ENCODE measurements around the gene PSEN1. TPM values are rescaled to one million over a fixed set of nuclear protein-coding genes. Genes with fewer than 3 reads are reported as not detected.
"Not testable (repeated sequence)": the region's sequence is repeated elsewhere in the genome, so short reads cannot be mapped to it uniquely, and the experiment has no call there.

The PSEN1 gene
- polyA plus RNA-seq, 3 donors, result 76.1 to 79.6 (median 78.0) TPM

DNA sequence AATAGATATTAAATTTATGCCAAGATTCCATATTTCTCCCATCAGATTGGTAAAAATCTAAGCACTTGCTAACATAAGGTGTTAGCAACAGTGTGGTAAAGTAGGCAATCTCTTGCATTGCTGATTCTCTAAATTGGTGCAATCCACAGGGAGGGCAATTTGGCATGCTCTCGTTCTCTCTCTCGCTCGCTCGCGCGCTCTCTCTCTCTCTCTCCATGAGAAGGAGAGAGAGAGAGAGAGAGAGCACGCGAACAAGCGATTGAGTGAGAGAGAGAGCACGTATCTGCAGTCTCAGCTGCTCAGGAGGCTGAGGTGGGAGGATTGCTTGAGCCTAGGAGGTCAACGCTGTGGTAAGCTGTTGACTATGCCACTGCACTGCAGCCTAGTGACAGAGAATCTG lies 25.9 kb downstream of the PSEN1 start:
- DNase-seq (ENCODE audit: low read depth in 3 of 3, low spot score in 2 of 3), result no peak

DNA sequence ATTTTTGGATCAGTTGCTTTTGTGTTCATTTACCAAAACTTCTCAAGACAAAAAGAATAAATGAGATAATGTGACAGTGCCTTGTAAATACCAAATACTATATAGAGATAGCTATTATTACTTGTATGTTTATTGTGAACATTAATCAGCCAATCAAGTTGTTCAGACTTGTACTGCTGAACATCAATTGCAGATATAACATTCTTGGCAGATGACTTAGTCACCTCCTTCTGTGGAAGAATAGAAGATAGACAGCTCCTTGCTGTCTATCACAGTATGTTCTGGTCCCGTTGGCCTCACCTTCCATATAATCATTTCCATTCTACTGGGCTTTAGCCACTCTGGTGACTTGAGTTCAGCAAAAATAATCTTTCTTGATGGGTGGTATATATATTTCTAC lies 30.1 kb downstream of the PSEN1 start:
- DNase-seq (ENCODE audit: low read depth in 3 of 3, low spot score in 2 of 3), result no peak

DNA sequence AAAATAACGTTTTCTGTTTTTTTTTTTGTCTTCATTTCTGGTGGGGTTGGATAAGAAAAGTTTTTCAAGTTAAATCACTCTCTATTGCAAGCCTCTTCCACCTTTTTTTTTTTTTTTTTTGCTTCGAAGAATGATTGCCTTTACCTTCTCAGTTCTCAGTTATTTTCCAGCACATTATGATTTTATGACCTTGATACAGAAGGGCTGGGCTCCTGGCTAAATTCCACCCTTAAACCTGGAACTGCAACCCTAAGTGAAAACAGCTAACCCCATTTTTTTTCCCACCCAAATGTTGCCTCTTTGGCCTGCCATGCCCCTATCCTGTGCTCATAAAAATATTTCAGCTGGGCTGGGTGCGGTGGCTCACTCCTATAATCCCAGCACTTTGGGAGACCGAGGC lies 31.4 kb downstream of the PSEN1 start:
- no peak for DNase-seq (ENCODE audit: low read depth in 3 of 3, low spot score in 2 of 3)

DNA sequence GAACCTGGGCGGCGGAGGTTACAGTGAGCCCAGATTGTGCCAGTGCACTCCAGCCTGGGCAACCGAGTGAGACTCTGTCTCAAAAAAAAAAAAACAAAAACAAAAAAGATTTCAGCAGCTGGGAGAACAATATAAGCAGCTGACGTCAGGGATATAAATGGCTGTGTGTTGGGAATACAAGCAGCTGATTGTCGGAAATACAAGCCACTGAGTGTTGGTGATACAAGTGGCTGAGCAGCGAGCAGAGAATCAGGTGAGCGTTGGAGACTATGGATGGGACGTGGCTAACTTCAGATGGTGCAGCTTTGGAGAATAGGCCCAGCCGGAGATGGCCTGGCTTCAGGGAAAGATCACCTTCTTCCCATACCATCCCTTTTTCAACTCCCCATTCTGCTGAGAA lies 32.0 kb downstream of the PSEN1 start:
- DNase-seq (ENCODE audit: low read depth in 3 of 3, low spot score in 2 of 3), result no peak

DNA sequence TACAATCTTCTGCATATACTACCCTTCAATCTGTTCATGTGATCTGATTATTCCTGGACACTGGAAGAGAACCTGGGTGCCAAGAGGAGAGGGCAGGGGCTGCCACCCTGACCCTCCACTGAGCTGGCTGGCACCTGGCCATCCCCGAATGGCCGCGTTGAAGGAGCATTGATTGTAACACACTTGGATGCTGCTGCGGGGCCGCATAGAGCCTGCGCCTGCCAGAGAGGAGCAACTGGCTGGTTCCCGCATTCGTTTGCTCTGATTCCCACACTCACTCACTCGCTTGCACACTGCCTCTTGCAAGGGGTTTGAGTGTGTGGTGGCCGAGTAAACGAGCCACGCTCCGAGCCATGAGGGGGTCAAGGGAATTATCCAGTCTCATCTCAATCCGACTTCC lies 32.4 kb downstream of the PSEN1 start:
- no peak for DNase-seq (ENCODE audit: low read depth in 3 of 3, low spot score in 2 of 3)

DNA sequence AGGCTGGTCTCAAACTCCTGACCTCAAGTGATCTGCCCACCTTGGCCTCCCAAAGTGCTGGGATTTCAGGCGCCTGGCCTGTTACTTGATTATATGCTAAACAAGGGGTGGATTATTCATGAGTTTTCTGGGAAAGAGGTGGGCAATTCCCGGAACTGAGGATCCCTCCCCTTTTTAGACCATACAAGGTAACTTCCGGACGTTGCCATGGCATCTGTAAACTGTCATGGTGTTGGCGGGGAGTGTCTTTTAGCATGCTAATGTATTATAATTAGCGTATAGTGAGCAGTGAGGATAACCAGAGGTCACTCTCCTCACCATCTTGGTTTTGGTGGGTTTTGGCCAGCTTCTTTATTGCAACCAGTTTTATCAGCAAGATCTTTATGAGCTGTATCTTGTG lies 33.5 kb downstream of the PSEN1 start:
- DNase-seq (ENCODE audit: low read depth in 3 of 3, low spot score in 2 of 3), result not testable (repeated sequence)

DNA sequence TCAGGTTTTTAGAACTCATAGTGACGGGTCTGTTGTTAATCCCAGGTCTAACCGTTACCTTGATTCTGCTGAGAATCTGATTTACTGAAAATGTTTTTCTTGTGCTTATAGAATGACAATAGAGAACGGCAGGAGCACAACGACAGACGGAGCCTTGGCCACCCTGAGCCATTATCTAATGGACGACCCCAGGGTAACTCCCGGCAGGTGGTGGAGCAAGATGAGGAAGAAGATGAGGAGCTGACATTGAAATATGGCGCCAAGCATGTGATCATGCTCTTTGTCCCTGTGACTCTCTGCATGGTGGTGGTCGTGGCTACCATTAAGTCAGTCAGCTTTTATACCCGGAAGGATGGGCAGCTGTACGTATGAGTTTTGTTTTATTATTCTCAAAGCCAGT lies 34.4 kb downstream of the PSEN1 start:
- no peak for DNase-seq (ENCODE audit: low read depth in 3 of 3, low spot score in 2 of 3)

DNA sequence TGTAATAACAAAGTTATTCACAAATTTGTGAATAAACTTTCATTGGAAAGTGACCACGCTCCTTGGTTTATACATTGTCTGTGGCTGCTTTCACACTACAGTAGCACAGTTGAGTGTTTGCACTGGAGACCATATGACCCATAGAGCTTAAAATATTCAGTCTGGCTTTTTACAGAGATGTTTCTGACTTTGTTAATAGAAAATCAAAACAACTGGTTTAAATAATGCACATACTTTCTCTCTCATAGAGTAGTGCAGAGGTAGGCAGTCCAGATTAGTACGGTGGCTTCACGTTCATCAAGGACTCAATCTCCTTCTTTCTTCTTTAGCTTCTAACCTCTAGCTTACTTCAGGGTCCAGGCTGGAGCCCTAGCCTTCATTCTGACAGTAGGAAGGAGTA lies 36.2 kb downstream of the PSEN1 start:
- DNase-seq (ENCODE audit: low read depth in 3 of 3, low spot score in 2 of 3), result no peak

DNA sequence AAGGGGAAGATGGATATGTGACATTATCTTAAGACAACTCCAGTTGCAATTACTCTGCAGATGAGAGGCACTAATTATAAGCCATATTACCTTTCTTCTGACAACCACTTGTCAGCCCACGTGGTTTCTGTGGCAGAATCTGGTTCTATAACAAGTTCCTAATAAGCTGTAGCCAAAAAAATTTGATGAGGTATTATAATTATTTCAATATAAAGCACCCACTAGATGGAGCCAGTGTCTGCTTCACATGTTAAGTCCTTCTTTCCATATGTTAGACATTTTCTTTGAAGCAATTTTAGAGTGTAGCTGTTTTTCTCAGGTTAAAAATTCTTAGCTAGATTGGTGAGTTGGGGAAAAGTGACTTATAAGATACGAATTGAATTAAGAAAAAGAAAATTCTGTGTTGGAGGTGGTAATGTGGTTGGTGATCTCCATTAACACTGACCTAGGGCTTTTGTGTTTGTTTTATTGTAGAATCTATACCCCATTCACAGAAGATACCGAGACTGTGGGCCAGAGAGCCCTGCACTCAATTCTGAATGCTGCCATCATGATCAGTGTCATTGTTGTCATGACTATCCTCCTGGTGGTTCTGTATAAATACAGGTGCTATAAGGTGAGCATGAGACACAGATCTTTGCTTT lies 36.9 kb downstream of the PSEN1 start:
- peak; percentile 2 to 26 (median 13) for DNase-seq (ENCODE audit: low read depth in 3 of 3, low spot score in 2 of 3)

DNA sequence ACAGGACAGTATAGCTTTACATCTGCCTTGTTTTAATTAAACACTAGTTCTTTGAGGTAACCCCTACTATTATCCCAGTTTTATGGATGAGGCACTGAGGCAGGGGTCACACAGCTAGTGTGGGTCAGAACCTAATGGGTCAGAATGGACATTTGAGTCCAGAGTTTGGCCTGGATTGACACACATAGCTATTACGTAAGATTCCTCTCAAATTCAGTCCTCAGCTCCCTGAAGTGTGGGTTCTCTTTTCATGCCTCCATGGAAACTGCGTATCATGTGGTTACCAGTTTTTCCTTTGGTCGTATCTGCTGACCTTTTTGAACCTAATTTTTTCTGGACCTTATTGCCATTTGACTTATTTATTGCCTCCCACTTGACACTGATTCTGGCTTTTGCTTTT lies 40.4 kb downstream of the PSEN1 start:
- DNase-seq (ENCODE audit: low read depth in 3 of 3, low spot score in 2 of 3), result no peak

DNA sequence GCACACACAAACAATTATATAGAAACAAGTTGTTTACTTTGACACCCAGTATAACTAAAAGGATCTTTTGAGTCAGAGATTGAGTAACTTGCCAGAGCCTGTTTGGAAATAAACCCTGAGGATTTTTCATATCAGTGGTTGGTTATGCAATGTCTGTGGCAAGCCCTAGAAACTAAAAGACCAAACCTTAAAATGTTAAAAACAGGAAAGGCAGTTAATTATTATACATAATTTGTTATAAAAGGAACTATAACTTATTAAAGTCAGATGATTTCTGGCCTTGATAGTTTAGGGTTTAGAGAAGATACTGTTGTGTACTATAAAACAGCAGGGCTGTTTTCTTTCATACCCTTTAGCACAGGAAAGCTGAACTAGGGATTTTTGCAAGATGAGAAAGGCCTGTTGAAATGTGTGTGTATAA lies 44.1 kb downstream of the PSEN1 start:
- DNase-seq (ENCODE audit: low read depth in 3 of 3, low spot score in 2 of 3), result no peak

DNA sequence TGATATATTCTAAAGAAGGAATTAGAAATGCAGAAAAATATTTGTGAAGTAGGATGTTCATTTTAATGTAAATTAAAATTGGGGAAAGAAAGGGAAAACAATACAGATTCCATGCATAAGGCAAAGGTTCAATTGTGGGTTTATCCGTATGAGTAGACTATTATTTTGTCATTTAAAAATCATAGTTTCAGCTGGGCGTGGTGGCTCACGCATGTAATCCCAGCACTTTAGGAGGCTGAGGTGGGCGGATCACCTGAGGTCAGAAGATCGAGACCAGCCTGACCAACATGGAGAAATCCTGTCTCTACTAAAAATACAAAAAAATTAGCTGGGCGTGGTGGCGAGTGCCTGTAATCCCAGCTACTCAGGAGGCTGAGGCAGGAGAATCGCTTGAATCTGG lies 44.7 kb downstream of the PSEN1 start:
- DNase-seq (ENCODE audit: low read depth in 3 of 3, low spot score in 2 of 3), result not testable (repeated sequence)

DNA sequence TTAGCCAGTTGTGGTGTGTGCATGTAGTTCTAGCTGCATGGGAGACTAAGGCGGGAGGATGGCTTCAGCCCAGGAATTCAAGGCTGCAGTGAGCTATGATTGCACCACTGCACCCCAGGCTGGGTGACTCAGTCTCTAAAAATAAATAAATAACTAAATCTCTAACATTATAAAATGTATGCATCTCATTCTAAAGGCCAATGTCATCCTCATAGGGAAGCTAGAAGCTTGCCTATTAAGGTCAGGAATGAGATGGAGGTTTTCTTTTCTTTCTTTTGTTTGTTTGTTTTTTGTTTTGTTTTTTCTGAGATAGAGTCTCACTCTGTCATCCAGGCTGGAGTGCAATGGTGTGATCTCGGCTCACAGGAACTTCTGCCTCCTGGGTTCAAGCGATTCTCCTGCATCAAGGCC lies 52.2 kb downstream of the PSEN1 start:
- no peak for DNase-seq (ENCODE audit: low read depth in 3 of 3, low spot score in 2 of 3)

DNA sequence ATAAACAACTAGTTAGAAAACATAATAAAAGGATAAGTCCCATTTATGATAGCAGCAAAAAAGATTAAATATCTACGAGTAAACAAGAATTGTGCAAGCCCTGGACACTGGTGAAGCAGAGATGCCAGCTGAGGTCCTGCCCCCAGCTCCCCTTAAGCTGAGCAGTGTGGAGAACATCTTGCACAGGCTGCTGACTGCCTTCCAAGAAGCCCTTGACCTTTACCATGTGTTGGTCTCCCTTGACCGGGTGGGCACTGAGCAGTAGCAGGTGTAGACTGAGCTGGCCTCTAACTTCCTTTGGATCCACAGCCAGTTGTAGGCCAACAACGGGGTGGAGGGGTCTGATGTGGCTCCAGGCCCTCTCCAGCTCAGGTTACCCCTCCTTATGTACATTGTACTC lies 53.3 kb downstream of the PSEN1 start:
- no peak for DNase-seq (ENCODE audit: low read depth in 3 of 3, low spot score in 2 of 3)

DNA sequence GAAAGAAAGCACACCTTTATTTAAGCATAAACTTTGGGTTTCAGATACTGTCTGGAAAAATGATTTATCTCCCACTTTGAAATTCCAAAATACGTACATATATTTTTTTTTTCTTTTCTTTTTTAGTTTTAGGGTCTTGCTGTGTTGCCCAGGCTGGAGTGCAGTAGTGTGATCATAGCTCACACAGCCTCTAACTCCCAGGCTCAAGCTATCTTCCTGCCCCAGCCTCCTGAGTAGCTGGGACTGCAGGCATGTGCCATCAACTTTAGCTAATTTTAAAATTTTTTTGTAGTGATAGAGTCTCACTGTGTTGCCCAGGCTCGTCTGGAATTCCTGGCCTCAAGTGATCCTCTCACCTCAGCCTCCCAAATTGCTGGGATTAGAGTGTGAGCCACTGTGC lies 55.1 kb downstream of the PSEN1 start:
- DNase-seq (ENCODE audit: low read depth in 3 of 3, low spot score in 2 of 3), result no peak

DNA sequence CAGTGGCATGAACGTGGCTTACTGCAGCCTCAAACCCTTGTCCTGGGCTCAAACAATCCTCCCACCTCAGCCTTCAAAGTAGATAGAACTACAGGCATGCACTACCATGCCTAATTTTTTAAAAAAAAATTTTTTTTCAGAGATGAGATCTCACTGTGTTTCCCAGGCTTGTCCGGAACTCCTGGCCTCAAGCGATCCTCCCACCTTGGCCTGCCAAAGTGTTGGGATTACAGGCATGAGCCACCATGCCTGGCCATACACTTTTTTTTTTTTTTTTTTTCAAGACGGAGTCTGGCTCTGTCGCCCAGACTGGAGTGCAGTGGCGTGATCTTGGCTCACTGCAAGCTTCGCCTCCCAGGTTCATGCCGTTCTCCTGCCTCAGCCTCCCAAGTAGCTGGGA lies 58.0 kb downstream of the PSEN1 start:
- not testable (repeated sequence) for DNase-seq (ENCODE audit: low read depth in 3 of 3, low spot score in 2 of 3)

DNA sequence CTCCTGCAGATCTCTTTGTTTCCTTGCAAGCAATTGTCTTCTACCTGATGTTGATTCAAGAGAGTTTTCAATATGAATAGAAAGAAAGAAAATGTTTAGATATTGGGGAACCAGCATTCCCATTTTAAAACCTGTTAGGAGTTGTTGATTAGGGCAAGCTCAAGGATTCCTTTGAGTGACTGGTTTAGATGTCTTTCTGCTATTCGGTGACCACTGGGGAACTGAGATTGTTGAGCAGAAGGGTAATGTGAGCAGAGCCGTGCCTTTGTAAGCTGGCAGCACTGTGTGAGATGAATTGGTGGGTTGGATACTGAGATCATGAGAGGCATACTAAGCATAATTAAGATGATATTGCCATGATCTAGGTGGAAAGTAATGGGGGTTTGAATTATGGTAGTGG lies 61.9 kb downstream of the PSEN1 start:
- DNase-seq (ENCODE audit: low read depth in 3 of 3, low spot score in 2 of 3), result no peak

DNA sequence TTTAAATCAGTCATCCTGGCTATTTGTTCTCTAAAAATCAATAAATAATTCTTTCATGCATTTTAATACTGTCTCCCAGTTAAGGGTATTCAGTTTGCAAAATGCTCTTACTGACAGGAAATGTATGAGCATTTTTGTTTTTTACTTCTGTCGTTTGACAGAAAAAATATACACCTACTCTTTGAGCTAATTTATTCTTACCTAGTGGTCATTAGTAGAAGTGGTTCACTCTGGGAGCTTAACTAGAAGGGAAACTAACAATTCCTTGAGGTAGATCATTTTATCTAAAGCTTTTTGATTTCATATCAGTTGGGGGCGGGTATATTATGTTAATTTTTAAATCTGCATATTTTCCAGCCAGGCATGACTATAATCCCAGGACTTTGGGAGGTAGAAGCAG lies 67.2 kb downstream of the PSEN1 start:
- DNase-seq (ENCODE audit: low read depth in 3 of 3, low spot score in 2 of 3), result no peak

DNA sequence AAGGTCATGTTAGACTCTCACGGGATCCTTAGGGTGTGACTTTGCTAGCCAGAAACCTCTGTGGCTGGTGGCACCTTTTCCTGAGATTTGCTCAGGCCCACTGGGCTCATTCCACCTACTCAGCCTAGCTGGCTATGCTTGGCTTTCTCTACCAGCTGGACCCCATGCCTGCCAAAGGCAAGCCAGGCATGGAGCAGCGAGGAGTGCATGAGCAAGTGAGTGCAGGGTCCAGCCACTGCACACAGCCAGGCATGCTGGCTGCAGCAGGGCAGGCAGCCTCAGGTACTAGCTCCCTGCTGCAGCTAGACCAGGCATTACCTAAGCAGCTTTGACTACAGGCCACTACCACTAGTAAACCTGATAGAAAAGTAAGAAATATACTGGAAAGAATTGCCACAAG lies 71.3 kb downstream of the PSEN1 start:
- no peak for DNase-seq (ENCODE audit: low read depth in 3 of 3, low spot score in 2 of 3)

DNA sequence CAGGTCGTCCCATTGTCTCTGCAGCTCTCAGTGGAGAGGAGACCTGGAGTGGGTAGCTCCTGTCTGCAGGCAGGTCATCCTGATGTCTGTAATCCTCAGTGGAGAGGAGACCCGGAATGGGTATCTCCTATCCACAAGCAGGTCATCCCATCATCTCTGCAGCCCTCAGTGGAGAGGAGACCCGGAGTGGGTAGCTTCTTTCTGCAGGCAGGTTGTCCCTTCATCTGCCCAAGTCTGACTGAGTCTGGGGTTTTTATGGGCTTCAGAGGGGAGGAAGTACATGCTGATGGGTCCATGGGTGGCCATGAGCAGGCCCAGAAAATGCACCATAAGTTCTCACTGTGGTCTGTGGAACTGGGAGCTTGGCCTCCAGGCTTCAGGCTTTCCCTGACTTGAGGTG lies 72.1 kb downstream of the PSEN1 start:
- DNase-seq (ENCODE audit: low read depth in 3 of 3, low spot score in 2 of 3), result no peak

DNA sequence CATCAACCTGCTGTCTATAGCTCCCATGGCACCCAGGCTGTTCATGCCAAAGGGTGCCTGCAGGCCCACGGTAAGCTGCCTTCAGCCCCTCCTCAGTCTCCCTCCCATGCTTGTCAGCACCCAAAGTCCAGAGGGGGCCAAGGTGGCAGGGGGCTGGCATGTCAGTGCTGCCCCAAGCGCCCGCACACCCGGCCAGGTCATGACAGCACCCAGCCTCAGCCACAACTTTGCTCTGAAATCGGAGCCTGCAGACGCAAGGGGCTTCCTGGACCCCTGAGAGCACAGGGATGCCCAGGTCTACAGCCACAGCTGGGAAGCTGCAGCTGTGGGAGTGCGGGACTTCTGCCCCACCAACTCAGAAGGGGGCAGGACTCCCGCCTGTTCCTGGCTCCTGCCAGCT lies 72.5 kb downstream of the PSEN1 start:
- no peak for DNase-seq (ENCODE audit: low read depth in 3 of 3, low spot score in 2 of 3)

DNA sequence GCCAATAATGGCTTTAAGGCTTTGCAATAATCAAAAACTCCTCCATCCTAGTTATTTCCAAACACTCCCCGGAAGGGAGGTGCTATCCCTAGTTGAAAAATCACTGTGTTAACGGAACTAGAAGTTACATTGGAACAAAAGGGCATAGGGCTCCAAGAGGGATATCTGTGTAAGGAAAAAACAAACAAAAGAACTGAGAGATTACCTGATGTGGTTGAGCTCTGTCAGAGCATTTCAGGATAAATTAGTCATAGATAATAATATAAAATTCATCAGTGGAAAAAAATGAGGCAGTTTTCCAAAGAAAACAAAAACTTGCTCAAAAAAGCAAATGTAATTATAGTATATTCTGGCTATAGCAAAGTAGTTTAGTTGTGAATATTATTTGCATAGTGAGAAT lies 73.6 kb downstream of the PSEN1 start:
- DNase-seq (ENCODE audit: low read depth in 3 of 3, low spot score in 2 of 3), result no peak
